Neutrophil (primary cell): ENCODE data around the gene FAR1.

Source experiments
- H3K27ac ChIP-seq: fragments of 200-600 bp; sonication (generic); 2 replicates; pipeline ENCODE4 v1.5.1; 2016; ENCODE audit warnings: mild to moderate bottlenecking, moderate library complexity
- H3K27me3 ChIP-seq: fragments of 200-600 bp; sonication (generic); 2 replicates; pipeline ENCODE4 v1.6.0; 2016; ENCODE audit warnings: mild to moderate bottlenecking
- H3K36me3 ChIP-seq: fragments of 200-600 bp; sonication (generic); 2 replicates; pipeline ENCODE4 v1.5.1; 2017
- H3K4me1 ChIP-seq, 2 experiments: fragments of 200-600 bp in 1 of 2; sonication (generic) in 1 of 2; 1 replicate in 1 of 2; 2 replicates in 1 of 2; pipeline versions ENCODE4 v1.5.1 to v1.6.1; 2013 to 2016; ENCODE audit warnings: low read depth in 1 of 2, low read length in 1 of 2, mild to moderate bottlenecking in 1 of 2, moderate library complexity in 1 of 2; ENCODE audit not compliant: control insufficient read depth in 1 of 2, insufficient read depth in 1 of 2
- H3K4me3 ChIP-seq, 2 experiments: fragments of 200-600 bp in 1 of 2; sonication (generic) in 1 of 2; 1 replicate in 1 of 2; 2 replicates in 1 of 2; pipeline ENCODE4 v1.5.1; 2013 to 2016; ENCODE audit warnings: low read depth in 1 of 2, low read length in 1 of 2, mild to moderate bottlenecking in 1 of 2, moderate library complexity in 1 of 2
- H3K9me3 ChIP-seq: fragments of 200-600 bp; sonication (generic); 2 replicates; pipeline ENCODE4 v1.5.1; 2016
- TF ChIP-seq, protein P1 (sequence below): fragments of 200-600 bp; sonication (generic); IDR thresholded peaks from 2 replicates; pipeline ENCODE4 v1.5.1; 2016; ENCODE audit warnings: antibody characterized with exemption

FAR1 gene

DNA sequence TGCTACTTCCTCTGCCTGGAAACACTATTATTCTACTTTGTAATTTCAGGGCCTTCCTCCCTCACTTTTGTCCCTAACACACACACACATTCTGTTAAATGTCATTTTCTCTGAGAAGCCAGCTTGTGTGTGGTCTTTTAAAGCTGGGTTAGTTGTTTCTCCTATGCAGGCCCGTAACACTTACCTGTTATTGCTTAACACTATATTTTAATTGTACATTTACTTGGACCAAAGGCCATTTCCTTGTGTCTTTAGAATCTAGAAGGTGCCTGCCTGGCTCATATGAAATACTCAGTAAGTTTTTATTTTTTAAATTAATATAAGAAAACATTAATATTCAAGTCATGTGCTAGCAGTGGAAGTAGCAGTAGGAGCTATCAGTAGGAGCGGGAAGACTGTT, 30.6 kb downstream of the FAR1 start:
- H3K27me3 ChIP-seq: no peaks in the 10 kb centered on the region
- no peak overlapping the region for H3K4me3 ChIP-seq
- TF ChIP-seq, protein P1, sequence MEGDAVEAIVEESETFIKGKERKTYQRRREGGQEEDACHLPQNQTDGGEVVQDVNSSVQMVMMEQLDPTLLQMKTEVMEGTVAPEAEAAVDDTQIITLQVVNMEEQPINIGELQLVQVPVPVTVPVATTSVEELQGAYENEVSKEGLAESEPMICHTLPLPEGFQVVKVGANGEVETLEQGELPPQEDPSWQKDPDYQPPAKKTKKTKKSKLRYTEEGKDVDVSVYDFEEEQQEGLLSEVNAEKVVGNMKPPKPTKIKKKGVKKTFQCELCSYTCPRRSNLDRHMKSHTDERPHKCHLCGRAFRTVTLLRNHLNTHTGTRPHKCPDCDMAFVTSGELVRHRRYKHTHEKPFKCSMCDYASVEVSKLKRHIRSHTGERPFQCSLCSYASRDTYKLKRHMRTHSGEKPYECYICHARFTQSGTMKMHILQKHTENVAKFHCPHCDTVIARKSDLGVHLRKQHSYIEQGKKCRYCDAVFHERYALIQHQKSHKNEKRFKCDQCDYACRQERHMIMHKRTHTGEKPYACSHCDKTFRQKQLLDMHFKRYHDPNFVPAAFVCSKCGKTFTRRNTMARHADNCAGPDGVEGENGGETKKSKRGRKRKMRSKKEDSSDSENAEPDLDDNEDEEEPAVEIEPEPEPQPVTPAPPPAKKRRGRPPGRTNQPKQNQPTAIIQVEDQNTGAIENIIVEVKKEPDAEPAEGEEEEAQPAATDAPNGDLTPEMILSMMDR: no peak
- peak overlapping the region; percentile 26 for H3K27ac ChIP-seq
- H3K36me3 ChIP-seq: peaks cover 70% of the 10 kb centered on the region
- no peaks in the 10 kb centered on the region for H3K4me1 ChIP-seq
- H3K9me3 ChIP-seq: no peaks in the 10 kb centered on the region

DNA sequence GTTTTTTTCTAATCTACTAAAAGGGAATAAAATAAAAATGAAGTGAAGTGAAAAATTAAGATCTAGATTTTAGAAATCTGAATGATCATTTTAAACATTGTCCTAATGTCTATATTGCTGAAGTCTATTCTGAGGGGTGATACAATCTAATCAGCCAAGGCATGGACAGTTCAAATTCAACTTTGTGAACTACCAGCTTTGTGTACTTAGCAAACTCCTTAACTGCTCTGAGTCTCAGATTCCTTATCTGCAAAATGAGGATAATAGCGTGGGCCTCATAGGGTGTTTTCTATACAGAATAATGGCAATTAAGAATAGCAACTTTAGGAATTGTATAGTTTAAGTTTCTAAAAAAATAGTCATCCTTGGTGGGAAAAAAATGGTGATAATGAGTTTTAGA, 31.4 kb downstream of the FAR1 start:
- Histone ChIP-seq H3K27me3 (no peaks in the 10 kb centered on the region), H3K36me3 (peaks cover 66% of the 10 kb centered on the region), H3K27ac (peak overlapping the region; percentile 26), H3K4me3 (no peak overlapping the region), H3K9me3 (no peaks in the 10 kb centered on the region), H3K4me1 (no peaks in the 10 kb centered on the region)
- TF ChIP-seq, protein P1: no peak

DNA sequence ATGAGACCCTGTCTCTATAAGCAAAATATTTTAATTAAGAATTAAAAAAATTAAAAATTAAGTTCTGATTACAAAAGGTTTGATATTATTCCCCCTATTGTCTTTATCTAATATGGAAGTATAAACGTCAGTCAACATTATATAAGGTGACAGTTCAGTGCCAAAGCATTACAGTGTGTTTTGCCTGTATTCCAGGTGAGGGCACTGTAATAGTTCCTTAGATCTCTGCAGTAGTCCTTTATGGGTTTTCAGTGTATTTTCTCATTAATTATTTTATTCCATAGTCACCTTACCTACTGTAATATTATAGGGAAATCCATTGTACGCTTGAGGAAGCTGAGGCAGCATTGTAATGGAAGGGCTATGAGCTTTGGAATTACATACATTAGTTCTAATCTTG, 33.0 kb downstream of the FAR1 start:
- no peaks in the 10 kb centered on the region for H3K27me3 ChIP-seq
- H3K9me3 ChIP-seq: no peaks in the 10 kb centered on the region
- H3K36me3 ChIP-seq: peaks cover 50% of the 10 kb centered on the region
- TF ChIP-seq, protein P1: no peak
- no peaks in the 10 kb centered on the region for H3K4me1 ChIP-seq
- peak overlapping the region; percentile 0 for H3K27ac ChIP-seq
- no peak overlapping the region for H3K4me3 ChIP-seq

DNA sequence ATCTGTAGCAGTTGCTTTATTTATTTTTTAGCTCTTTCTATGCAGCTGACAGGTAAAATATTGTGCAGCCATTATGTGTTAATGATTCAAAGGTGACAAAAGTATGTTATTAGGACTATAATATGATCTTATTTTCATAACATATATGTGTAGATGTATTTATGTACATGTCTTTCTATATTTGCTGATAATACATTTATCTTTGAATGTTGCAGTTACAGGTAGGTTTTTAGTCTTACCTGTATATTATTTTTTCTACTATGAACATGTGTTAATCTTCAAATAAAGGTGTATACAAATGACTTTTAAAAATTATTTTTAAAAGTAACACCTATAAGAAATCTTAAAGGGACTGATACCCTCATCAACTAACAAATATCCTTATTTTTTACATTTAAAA, 33.6 kb downstream of the FAR1 start:
- no peaks in the 10 kb centered on the region for H3K4me1 ChIP-seq
- H3K27me3 ChIP-seq: no peaks in the 10 kb centered on the region
- peaks cover 50% of the 10 kb centered on the region for H3K36me3 ChIP-seq
- H3K4me3 ChIP-seq: no peak overlapping the region
- H3K27ac ChIP-seq: no peak overlapping the region
- TF ChIP-seq, protein P1: no peak
- no peaks in the 10 kb centered on the region for H3K9me3 ChIP-seq

DNA sequence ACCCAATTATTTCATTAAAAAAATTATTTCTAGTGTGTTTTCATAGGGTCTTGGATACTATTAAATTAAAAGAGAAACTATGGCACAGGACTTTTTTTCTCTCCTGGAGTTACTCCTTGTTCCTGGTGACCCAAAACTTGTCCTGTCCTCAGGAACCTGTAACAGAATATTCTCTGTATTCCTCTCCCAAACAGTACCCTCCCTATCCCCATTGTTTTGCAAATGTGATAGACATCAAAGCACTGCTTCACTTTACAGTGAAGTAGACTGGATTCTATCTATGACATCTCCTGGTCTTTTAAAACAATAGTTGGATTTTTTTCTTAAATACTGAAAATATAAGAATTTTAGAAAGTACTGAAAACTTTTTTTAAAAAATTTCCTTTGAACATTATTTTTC, 37.2 kb downstream of the FAR1 start:
- H3K4me3 ChIP-seq: no peak overlapping the region
- peak overlapping the region; percentile 23 for H3K27ac ChIP-seq
- no peaks in the 10 kb centered on the region for H3K4me1 ChIP-seq
- TF ChIP-seq, protein P1: no peak
- no peaks in the 10 kb centered on the region for H3K27me3 ChIP-seq
- H3K36me3 ChIP-seq: peaks cover 68% of the 10 kb centered on the region
- no peaks in the 10 kb centered on the region for H3K9me3 ChIP-seq

DNA sequence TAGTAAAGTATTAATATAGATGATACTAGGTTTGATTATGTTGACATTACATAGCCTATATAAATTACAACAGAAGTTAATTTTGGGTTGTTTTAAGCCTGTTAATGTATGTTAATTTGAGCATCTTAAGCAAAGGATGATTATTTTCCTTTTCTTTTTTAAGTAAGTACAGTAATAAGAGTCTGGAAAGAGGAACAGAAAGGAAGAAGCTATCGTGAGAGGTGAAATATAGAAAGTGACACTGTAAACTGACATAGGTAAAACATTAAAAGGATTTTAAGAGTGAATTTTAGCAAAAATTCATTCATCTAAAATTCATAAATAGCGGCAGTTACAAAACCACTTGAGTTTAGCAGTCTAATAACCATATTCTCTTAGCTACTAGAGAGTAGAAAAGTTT, 45.5 kb downstream of the FAR1 start:
- Histone ChIP-seq H3K4me1 (no peaks in the 10 kb centered on the region), H3K27ac (no peak overlapping the region), H3K9me3 (no peaks in the 10 kb centered on the region), H3K4me3 (no peak overlapping the region), H3K36me3 (peaks cover 90% of the 10 kb centered on the region), H3K27me3 (no peaks in the 10 kb centered on the region)
- TF ChIP-seq, protein P1: no peak
